Upper lobe of right lung (tissue), 1 donor: ENCODE measurements around the gene EVA1B. TPM values are rescaled to one million over a fixed set of nuclear protein-coding genes. Genes with fewer than 3 reads are reported as not detected.

Experiments used
- ATAC-seq: fragments of 200-7000 bp; cut with Tn5 transposase; one replicate; pipeline ENCODE4 v1.9.1; 2020; ENCODE audit warnings: mild to moderate bottlenecking, moderate library complexity
- DNase-seq: peaks from one replicate; pipeline ENCODE4 v3.0.0-alpha.2; 2020
- H3K27ac ChIP-seq: fragments of 200-600 bp; one replicate; pipeline ENCODE4 v1.8.0; 2022
- H3K27me3 ChIP-seq: fragments of 200-600 bp; one replicate; pipeline ENCODE4 v1.8.0; 2022; ENCODE audit warnings: mild to moderate bottlenecking
- H3K36me3 ChIP-seq: fragments of 200-600 bp; one replicate; pipeline ENCODE4 v1.8.0; 2022
- H3K4me1 ChIP-seq: fragments of 200-600 bp; one replicate; pipeline ENCODE4 v1.8.0; 2022
- H3K4me3 ChIP-seq: fragments of 200-600 bp; one replicate; pipeline ENCODE4 v1.8.0; 2022; ENCODE audit warnings: mild to moderate bottlenecking
- H3K9me3 ChIP-seq: fragments of 200-600 bp; one replicate; pipeline ENCODE4 v1.8.0; 2022
- CTCF ChIP-seq: fragments of 200-600 bp; IDR thresholded peaks from one replicate; pipeline ENCODE4 v1.8.0; 2022; ENCODE audit warnings: antibody characterized with exemption
- intact Hi-C: fragments of 100-400 bp; cut with DNase I; formaldehyde crosslinking; loops from one replicate; pipeline ENCODE4 v1.11.0; 2022
- total RNA-seq: library from RNA; stranded (reverse); fragmentation: NEBNext Ultra II Directional; extraction: Animal tissue kit (Norgen Biotek cat#: 25700); gene quantifications from one replicate; pipeline ENCODE4 v1.2.1, GENCODE V29; 2021
- donor health status: DM: no; HTN: yes; CAD: no; lungs with severe emphysema.

The EVA1B gene
- total RNA-seq, 1 donor from 2014 or later = 27.2 TPM

- intact Hi-C loops = no loop called here
- DNase-seq (no peak), ATAC-seq (peak; percentile 2)
- Histone ChIP-seq H3K27me3 (no peaks in the 10 kb centered on the region), H3K9me3 (no peaks in the 10 kb centered on the region), H3K4me1 (peaks cover 6% of the 10 kb centered on the region), H3K4me3 (no peak overlapping the region), H3K27ac (no peak overlapping the region), H3K36me3 (peaks cover 29% of the 10 kb centered on the region)
- no peak for TF ChIP-seq CTCF
Observed at GRCh38 chr1:36339215-36339614, 15.8 kb upstream of the EVA1B start.

GRCh38 chr1:36337830-36338229 is 14.4 kb upstream of the EVA1B start:
- Histone ChIP-seq H3K4me3 (no peak overlapping the region), H3K27ac (no peak overlapping the region), H3K27me3 (no peaks in the 10 kb centered on the region), H3K36me3 (peaks cover 20% of the 10 kb centered on the region), H3K4me1 (peaks cover 6% of the 10 kb centered on the region), H3K9me3 (no peaks in the 10 kb centered on the region)
- DNase-seq (no peak), ATAC-seq (no peak)
- TF ChIP-seq CTCF = no peak
- intact Hi-C loops = no loop called here

- Histone ChIP-seq H3K27ac (no peak overlapping the region), H3K27me3 (no peaks in the 10 kb centered on the region), H3K36me3 (no peaks in the 10 kb centered on the region), H3K4me1 (peaks cover 6% of the 10 kb centered on the region), H3K9me3 (no peaks in the 10 kb centered on the region), H3K4me3 (no peak overlapping the region)
- no peak for DNase-seq
- no peak for ATAC-seq
- TF ChIP-seq CTCF = no peak
- intact Hi-C loops = no loop called here
Observed at GRCh38 chr1:36330940-36331339, 7.5 kb upstream of the EVA1B start.

- Histone ChIP-seq H3K4me1 (peaks cover 6% of the 10 kb centered on the region), H3K36me3 (no peaks in the 10 kb centered on the region), H3K27me3 (no peaks in the 10 kb centered on the region), H3K9me3 (no peaks in the 10 kb centered on the region), H3K4me3 (no peak overlapping the region), H3K27ac (no peak overlapping the region)
- intact Hi-C loops = no loop called here
- ATAC-seq (no peak), DNase-seq (no peak)
- no peak for TF ChIP-seq CTCF
Observed at GRCh38 chr1:36329817-36330216, 6.4 kb upstream of the EVA1B start.

GRCh38 chr1:36328713-36329112 is 5.3 kb upstream of the EVA1B start:
- no peak overlapping the region for H3K4me3 ChIP-seq
- H3K27me3 ChIP-seq = no peaks in the 10 kb centered on the region
- no peak for TF ChIP-seq CTCF
- H3K36me3 ChIP-seq = no peaks in the 10 kb centered on the region
- no peak overlapping the region for H3K27ac ChIP-seq
- intact Hi-C loops = no loop called here
- peaks cover 17% of the 10 kb centered on the region for H3K4me1 ChIP-seq
- no peaks in the 10 kb centered on the region for H3K9me3 ChIP-seq
- ATAC-seq (peak; percentile 78), DNase-seq (no peak)

- H3K27ac ChIP-seq = no peak overlapping the region
- no peak for DNase-seq
Observed at GRCh38 chr1:36328088-36328480, 4.6 kb upstream of the EVA1B start.

More at GRCh38 chr1:36328088-36328480, 4.6 kb upstream of the EVA1B start:
- H3K9me3 ChIP-seq = no peaks in the 10 kb centered on the region
- H3K4me1 ChIP-seq = peaks cover 17% of the 10 kb centered on the region
- ATAC-seq = no peak
- H3K36me3 ChIP-seq = no peaks in the 10 kb centered on the region
- intact Hi-C loops = no loop called here
- no peaks in the 10 kb centered on the region for H3K27me3 ChIP-seq
- no peak for TF ChIP-seq CTCF
- H3K4me3 ChIP-seq = no peak overlapping the region
